Measurements from ENCODE around the gene ADSS2. TPM values are rescaled to one million over a fixed set of nuclear protein-coding genes. Genes with fewer than 3 reads are reported as not detected.
"Not testable (repeated sequence)": the region's sequence is repeated elsewhere in the genome, so short reads cannot be mapped to it uniquely, and the experiment has no call there.

The ADSS2 gene
- polyA plus RNA-seq, 1 experiment = 16.1 TPM

- H3K27me3 ChIP-seq (ENCODE audit: control insufficient read depth, insufficient read depth, low read length) = no peaks in the 10 kb centered on the region
- no peaks in the 10 kb centered on the region for H3K36me3 ChIP-seq (ENCODE audit: control insufficient read depth, insufficient read depth, low read length)
- no peak for DNase-seq (ENCODE audit: low read depth)
- ChIA-PET CTCF (interaction anchor here (1.3 kb wide), 1 partner anchor 9 kb away, joined by 4 read pairs; no protein-coding TSS in a partner anchor), POLR2A (no interaction called here)
- TF ChIP-seq, protein P1, sequence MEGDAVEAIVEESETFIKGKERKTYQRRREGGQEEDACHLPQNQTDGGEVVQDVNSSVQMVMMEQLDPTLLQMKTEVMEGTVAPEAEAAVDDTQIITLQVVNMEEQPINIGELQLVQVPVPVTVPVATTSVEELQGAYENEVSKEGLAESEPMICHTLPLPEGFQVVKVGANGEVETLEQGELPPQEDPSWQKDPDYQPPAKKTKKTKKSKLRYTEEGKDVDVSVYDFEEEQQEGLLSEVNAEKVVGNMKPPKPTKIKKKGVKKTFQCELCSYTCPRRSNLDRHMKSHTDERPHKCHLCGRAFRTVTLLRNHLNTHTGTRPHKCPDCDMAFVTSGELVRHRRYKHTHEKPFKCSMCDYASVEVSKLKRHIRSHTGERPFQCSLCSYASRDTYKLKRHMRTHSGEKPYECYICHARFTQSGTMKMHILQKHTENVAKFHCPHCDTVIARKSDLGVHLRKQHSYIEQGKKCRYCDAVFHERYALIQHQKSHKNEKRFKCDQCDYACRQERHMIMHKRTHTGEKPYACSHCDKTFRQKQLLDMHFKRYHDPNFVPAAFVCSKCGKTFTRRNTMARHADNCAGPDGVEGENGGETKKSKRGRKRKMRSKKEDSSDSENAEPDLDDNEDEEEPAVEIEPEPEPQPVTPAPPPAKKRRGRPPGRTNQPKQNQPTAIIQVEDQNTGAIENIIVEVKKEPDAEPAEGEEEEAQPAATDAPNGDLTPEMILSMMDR (IDR thresholded peaks at IDR 0.05; ENCODE audit: insufficient read depth, low read depth, low read length) = no peak
- H3K4me3 ChIP-seq (ENCODE audit: low read depth, low read length) = no peak overlapping the region
These were observed 81.6 kb downstream of the ADSS2 start for GRCh38 chr1:244370060-244370637.

GRCh38 chr1:244369256-244370057 is 82.3 kb downstream of the ADSS2 start:
- ChIA-PET CTCF (interaction anchor here (1.3 kb wide), 1 partner anchor 8 kb away, joined by 4 read pairs; no protein-coding TSS in a partner anchor), POLR2A (no interaction called here)
- Histone ChIP-seq H3K27me3 (ENCODE audit: control insufficient read depth, insufficient read depth, low read length) (no peaks in the 10 kb centered on the region), H3K4me3 (ENCODE audit: low read depth, low read length) (no peak overlapping the region), H3K36me3 (ENCODE audit: control insufficient read depth, insufficient read depth, low read length) (no peaks in the 10 kb centered on the region)
- TF ChIP-seq, protein P1 (IDR thresholded peaks at IDR 0.05; ENCODE audit: insufficient read depth, low read depth, low read length) = no peak
- DNase-seq (ENCODE audit: low read depth) = no peak

DNA sequence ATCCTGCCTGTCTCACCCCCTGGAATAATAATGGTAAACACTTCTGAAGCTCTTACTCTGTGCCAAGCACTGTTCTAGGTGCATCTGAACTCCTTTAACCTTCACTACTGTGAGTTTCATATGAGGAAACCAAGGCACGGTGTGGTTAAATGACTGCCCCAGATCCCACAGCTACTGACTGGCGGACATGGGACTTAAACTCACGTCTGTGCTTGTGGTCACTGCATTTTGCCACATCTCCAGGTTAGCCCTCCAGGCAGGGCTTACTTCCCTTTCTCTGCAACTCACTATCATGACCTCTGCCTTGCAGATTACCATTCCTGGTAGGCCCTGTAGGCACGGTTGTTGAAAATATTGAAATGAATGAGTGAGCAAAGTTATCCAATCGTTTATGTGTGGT is 83.4 kb downstream of the ADSS2 start:
- no peaks in the 10 kb centered on the region for H3K36me3 ChIP-seq (ENCODE audit: control insufficient read depth, insufficient read depth, low read length)
- TF ChIP-seq, protein P1 (IDR thresholded peaks at IDR 0.05; ENCODE audit: insufficient read depth, low read depth, low read length) = no peak
- DNase-seq (ENCODE audit: low read depth) = no peak
- H3K4me3 ChIP-seq (ENCODE audit: low read depth, low read length) = no peak overlapping the region
- CTCF ChIA-PET = no interaction called here
- H3K27me3 ChIP-seq (ENCODE audit: control insufficient read depth, insufficient read depth, low read length) = no peaks in the 10 kb centered on the region
- POLR2A ChIA-PET = no interaction called here

- H3K36me3 ChIP-seq (ENCODE audit: control insufficient read depth, insufficient read depth, low read length) = no peaks in the 10 kb centered on the region
- TF ChIP-seq, protein P1 (IDR thresholded peaks at IDR 0.05; ENCODE audit: insufficient read depth, low read depth, low read length) = no peak
- POLR2A ChIA-PET = no interaction called here
- H3K27me3 ChIP-seq (ENCODE audit: control insufficient read depth, insufficient read depth, low read length) = no peaks in the 10 kb centered on the region
- CTCF ChIA-PET = no interaction called here
- no peak overlapping the region for H3K4me3 ChIP-seq (ENCODE audit: low read depth, low read length)
- DNase-seq (ENCODE audit: low read depth) = no peak
These were observed 84.2 kb downstream of the ADSS2 start for GRCh38 chr1:244367399-244368114.

GRCh38 chr1:244365809-244366208 is 85.9 kb downstream of the ADSS2 start:
- ChIA-PET POLR2A (no interaction called here), CTCF (no interaction called here)
- no peak for DNase-seq (ENCODE audit: low read depth)
- H3K4me3 ChIP-seq (ENCODE audit: low read depth, low read length) = no peak overlapping the region
- no peaks in the 10 kb centered on the region for H3K36me3 ChIP-seq (ENCODE audit: control insufficient read depth, insufficient read depth, low read length)
- TF ChIP-seq, protein P1 (IDR thresholded peaks at IDR 0.05; ENCODE audit: insufficient read depth, low read depth, low read length) = no peak
- no peaks in the 10 kb centered on the region for H3K27me3 ChIP-seq (ENCODE audit: control insufficient read depth, insufficient read depth, low read length)

DNA sequence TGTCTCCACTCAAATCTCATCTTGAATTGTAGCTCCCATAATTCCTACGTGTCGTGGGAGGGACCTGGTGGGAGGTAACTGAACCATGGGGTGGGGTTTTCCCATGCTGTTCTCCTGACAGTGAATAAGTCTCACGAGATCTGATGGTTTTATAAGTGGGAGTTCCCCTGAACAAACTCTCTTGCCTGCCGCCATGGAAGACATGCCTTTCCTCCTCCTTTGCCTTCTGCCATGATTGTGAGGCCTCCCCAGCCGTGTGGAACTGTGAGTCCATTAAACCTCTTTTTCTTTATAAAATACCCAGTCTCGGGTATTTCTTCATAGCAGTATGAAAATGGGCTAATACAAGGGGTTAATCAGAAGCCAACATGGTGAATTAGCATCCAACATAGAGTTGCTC is 86.4 kb downstream of the ADSS2 start:
- DNase-seq (ENCODE audit: low read depth); H3K36me3 ChIP-seq (ENCODE audit: control insufficient read depth, insufficient read depth, low read length); H3K4me3 ChIP-seq (ENCODE audit: low read depth, low read length); H3K27me3 ChIP-seq (ENCODE audit: control insufficient read depth, insufficient read depth, low read length); CTCF ChIA-PET; POLR2A ChIA-PET: not testable (repeated sequence)
